WTC11 (cell line): ENCODE data around the gene DCAF17.

ENCODE experiments used
- AFF4 ChIP-seq: sonication (generic); formaldehyde crosslinking; IDR thresholded peaks from 2 replicates; pipeline ENCODE4 v1.8.1; 2023; ENCODE audit warnings: mild to moderate bottlenecking, missing genetic modification reagents, borderline replicate concordance
- CREB1 ChIP-seq: sonication (generic); formaldehyde crosslinking; IDR thresholded peaks from 2 replicates; pipeline ENCODE4 v1.8.0; 2023; ENCODE audit warnings: mild to moderate bottlenecking, missing genetic modification reagents
- CTCF ChIP-seq: fragments of 200-600 bp; IDR thresholded peaks from 2 replicates; pipeline ENCODE4 v1.8.0; 2022; ENCODE audit warnings: antibody characterized with exemption
- ELF4 ChIP-seq: sonication (generic); formaldehyde crosslinking; IDR thresholded peaks from 2 replicates; pipeline ENCODE4 v1.8.1; 2022; ENCODE audit warnings: low read depth, mild to moderate bottlenecking, moderate library complexity, missing genetic modification reagents
- ETV6 ChIP-seq: sonication (generic); formaldehyde crosslinking; IDR thresholded peaks from 2 replicates; pipeline ENCODE4 v1.8.1; 2022; ENCODE audit warnings: mild to moderate bottlenecking, missing genetic modification reagents
- MAX ChIP-seq: sonication (generic); formaldehyde crosslinking; IDR thresholded peaks from 2 replicates; pipeline ENCODE4 v1.8.0; 2022; ENCODE audit warnings: mild to moderate bottlenecking, missing genetic modification reagents
- MLX ChIP-seq: sonication (generic); formaldehyde crosslinking; IDR thresholded peaks from 2 replicates; pipeline ENCODE4 v1.8.1; 2023; ENCODE audit warnings: mild to moderate bottlenecking, missing genetic modification reagents, moderate library complexity
- NR3C1 ChIP-seq: sonication (generic); formaldehyde crosslinking; conservative IDR thresholded peaks from 2 replicates; pipeline ENCODE4 v1.8.1; 2023; ENCODE audit warnings: low read depth, mild to moderate bottlenecking, missing genetic modification reagents
- ZMAT4 ChIP-seq: fragments of 250-450 bp; sonication (Bioruptor Pico); IDR thresholded peaks from 2 replicates; pipeline ENCODE4 v1.9.0; 2021; ENCODE audit warnings: mild to moderate bottlenecking
- ZNF532 ChIP-seq: fragments of 250-450 bp; sonication (Bioruptor Pico); IDR thresholded peaks from 2 replicates; pipeline ENCODE4 v1.9.0; 2021; ENCODE audit warnings: mild to moderate bottlenecking, borderline replicate concordance
- ZSCAN18 ChIP-seq: fragments of 250-450 bp; sonication (Bioruptor Pico); IDR thresholded peaks from 2 replicates; pipeline ENCODE4 v2.1.2; 2022; ENCODE audit warnings: mild to moderate bottlenecking, moderate library complexity

DNA sequence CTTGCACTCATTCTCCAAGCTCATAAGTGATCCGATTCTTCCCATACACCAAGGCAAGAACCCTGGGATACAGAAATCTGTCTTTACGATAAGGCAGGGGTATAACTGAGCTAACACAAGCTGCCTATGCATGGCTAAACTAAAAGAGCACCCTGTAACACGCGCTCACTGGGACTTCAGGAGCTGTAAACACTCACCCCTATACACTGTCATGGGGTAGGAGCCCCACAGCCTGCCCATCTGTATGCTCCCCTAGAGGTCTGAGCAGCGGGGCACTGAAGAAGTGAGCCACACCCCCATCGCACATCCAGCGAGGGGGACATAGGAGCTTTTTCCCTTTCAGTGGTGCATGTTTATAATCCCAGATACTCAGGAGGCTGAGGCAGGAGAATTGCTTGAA is 47.0 kb upstream of the DCAF17 start:
- TF ChIP-seq ETV6 (CRISPR knock-in tag) (no peak), CTCF (no peak), MAX (no peak), ZMAT4 (no peak), NR3C1 (no peak), AFF4 (no peak), ZNF532 (CRISPR knock-in tag) (no peak), MLX (no peak), ZSCAN18 (CRISPR knock-in tag) (no peak), CREB1 (CRISPR knock-in tag) (no peak), ELF4 (CRISPR knock-in tag) (no peak)
